Ovary (tissue), 9 donors: ENCODE data around the gene SEMA3C. TPM values are rescaled to one million over a fixed set of nuclear protein-coding genes. Genes with fewer than 3 reads are reported as not detected.

Experiments used
- DNase-seq, 5 donors: peaks; one replicate each; pipeline ENCODE4 v3.0.0-alpha.2; 2019 to 2020
- H3K27ac ChIP-seq, 2 donors: fragments of 200-600 bp; one replicate each; pipeline versions ENCODE4 v1.5.1 to v1.8.0; 2019 to 2022
- H3K27me3 ChIP-seq: fragments of 200-600 bp; one replicate; pipeline ENCODE4 v1.8.0; 2022
- H3K36me3 ChIP-seq: fragments of 200-600 bp; sonication (generic); one replicate; pipeline ENCODE4 v1.5.1; 2019
- H3K4me1 ChIP-seq: one replicate; pipeline ENCODE4 v1.8.1; 2013; ENCODE audit warnings: mild to moderate bottlenecking, moderate library complexity; ENCODE audit not compliant: insufficient read depth
- H3K4me3 ChIP-seq: fragments of 200-600 bp; sonication (generic); one replicate; pipeline ENCODE4 v1.5.1; 2017
- H3K9me3 ChIP-seq, 2 donors: fragments of 200-600 bp in 1 of 2; sonication (generic) in 1 of 2; one replicate each; pipeline versions ENCODE4 v1.5.1 to v1.8.1; 2013 to 2019; ENCODE audit warnings: mild to moderate bottlenecking in 1 of 2, moderate library complexity in 1 of 2
- CTCF ChIP-seq, 3 donors: fragments of 450-650 bp in 2 of 3; fragments of 200-600 bp in 1 of 3; IDR thresholded peaks; one replicate each; pipeline versions ENCODE4 v1.5.1 to v1.8.0; 2016 to 2022; ENCODE audit warnings: antibody characterized with exemption in 3 of 3, mild to moderate bottlenecking in 1 of 3
- EP300 ChIP-seq: sonication (generic); formaldehyde crosslinking; IDR thresholded peaks from one replicate; pipeline ENCODE4 v1.6.1; 2017; ENCODE audit warnings: antibody characterized with exemption
- POLR2A ChIP-seq: fragments of 450-650 bp; IDR thresholded peaks from one replicate; pipeline ENCODE4 v1.6.1; 2017; ENCODE audit warnings: antibody characterized with exemption, mild to moderate bottlenecking, moderate library complexity
- WGBS, 3 donors: extraction: QIAGEN DNeasy Blood & Tissue Kit in 1 of 3; methylation state at CpG; one replicate each; pipeline versions ENCODE4 v1.1.5 to v1.1.7; 2013 to 2017; 5-methylcytosine and 5-hydroxymethylcytosine counted together
- intact Hi-C, 4 donors: fragments of 100-400 bp; cut with DNase I; formaldehyde crosslinking; loops; one replicate each; pipeline versions ENCODE4 v1.11.0 to v1.15.1; 2022 to 2023
- polyA plus RNA-seq, 2 donors: library from polyadenylated mRNA; stranded (reverse); fragments of 200-250 nt in 1 of 2; fragments of 350-450 nt in 1 of 2; fragmentation: Illumina TruSeq in 1 of 2; extraction: RNeasy Lipid Tissue Mini Kit (QIAGEN cat#74804) in 1 of 2; gene quantifications; one replicate each; pipeline ENCODE4 v1.2.3, GENCODE V29; 2013 to 2014
- total RNA-seq, 7 donors: library from RNA; depleted of rRNA in 2 of 7; stranded (reverse); fragments of >200 nt in 2 of 7; fragmentation: NEBNext Ultra II Directional in 3 of 7; extraction: Animal tissue kit (Norgen Biotek cat#: 25700) in 3 of 7; gene quantifications; one replicate each; pipeline versions ENCODE4 v1.1.0 to v1.2.4, GENCODE V29; 2016 to 2023
- donor health status: DM: no; HTN: no; CAD: no; lungs with moderate emphysema.
- donor health status: DM: no; HTN: no; CAD: no.
- donor health status: Bipolar disorder and iron deficiency.
- donor health status: DM: yes; HTN: yes; CAD: no.
- donor health status: DM: no; HTN: no; CAD: no.
- donor health status: DM: yes; HTN: yes; CAD: no.

SEMA3C gene
- total and polyA plus RNA-seq, 9 donors = 20.1 to 91.9 (median 53.5) TPM

GRCh38 chr7:80720146-80720545, 198.7 kb downstream of the SEMA3C start:
- Histone ChIP-seq H3K36me3 (no peaks in the 10 kb centered on the region), H3K4me1 (peaks cover 2% of the 10 kb centered on the region), H3K27ac (no peak overlapping the region), H3K9me3 (no peaks in the 10 kb centered on the region), H3K4me3 (no peak overlapping the region), H3K27me3 (no peaks in the 10 kb centered on the region)
- intact Hi-C loops = loop anchor here in 1 of 4 donors (10.0 kb wide), 1 partner anchor 195 kb away; the partner anchor contains the start of gene SEMA3C
- DNase-seq = no peak
- no peak for TF ChIP-seq CTCF (IDR thresholded peaks at IDR 0.05)
- 96 to 99% (median 98%) methylated on average over 3 of the region's 3 CpGs for WGBS, 3 donors

- Histone ChIP-seq H3K27me3 (no peaks in the 10 kb centered on the region), H3K27ac (no peak overlapping the region), H3K4me3 (no peak overlapping the region), H3K9me3 (no peaks in the 10 kb centered on the region), H3K4me1 (peaks cover 2% of the 10 kb centered on the region), H3K36me3 (no peaks in the 10 kb centered on the region)
- DNase-seq = no peak
- TF ChIP-seq CTCF (IDR thresholded peaks at IDR 0.05) = no peak
- no peak for TF ChIP-seq EP300
- no peak for TF ChIP-seq POLR2A
- WGBS, 3 donors = 78 to 91% (median 85%) methylated on average over 3 of the region's 3 CpGs
- intact Hi-C loops = no loop called here
These were observed 199.6 kb downstream of the SEMA3C start for GRCh38 chr7:80719261-80719660.

- 60 to 79% (median 67%) methylated on average over 2 of the region's 2 CpGs for WGBS, 3 donors
- no peak for TF ChIP-seq EP300
- no peak for TF ChIP-seq POLR2A
- no peak for TF ChIP-seq CTCF (IDR thresholded peaks at IDR 0.05)
- DNase-seq = no peak
These were observed 207.3 kb downstream of the SEMA3C start for GRCh38 chr7:80711531-80711930.

GRCh38 chr7:80708123-80708522, 210.7 kb downstream of the SEMA3C start:
- DNase-seq = no peak
- Histone ChIP-seq H3K27ac (no peak overlapping the region), H3K9me3 (no peaks in the 10 kb centered on the region), H3K27me3 (no peaks in the 10 kb centered on the region), H3K4me3 (no peak overlapping the region), H3K36me3 (no peaks in the 10 kb centered on the region), H3K4me1 (no peaks in the 10 kb centered on the region)
- intact Hi-C loops = loop anchor here in 1 of 4 donors (10.0 kb wide), 1 partner anchor 757 kb away; no protein-coding TSS in a partner anchor
- 92 to 96% (median 92%) methylated on average over 2 of the region's 2 CpGs for WGBS, 3 donors
- no peak for TF ChIP-seq EP300
- TF ChIP-seq CTCF (IDR thresholded peaks at IDR 0.05) = no peak
- TF ChIP-seq POLR2A = no peak

More at GRCh38 chr7:80711531-80711930, 207.3 kb downstream of the SEMA3C start:
- intact Hi-C loops = no loop called here
- no peaks in the 10 kb centered on the region for H3K9me3 ChIP-seq
- no peaks in the 10 kb centered on the region for H3K36me3 ChIP-seq
- no peak overlapping the region for H3K4me3 ChIP-seq
- H3K4me1 ChIP-seq = no peaks in the 10 kb centered on the region
- no peaks in the 10 kb centered on the region for H3K27me3 ChIP-seq
- no peak overlapping the region for H3K27ac ChIP-seq
